ENCODE measurements around the gene COL15A1. TPM values are rescaled to one million over a fixed set of nuclear protein-coding genes. Genes with fewer than 3 reads are reported as not detected.

Gene COL15A1
- total RNA-seq, 1 experiment from 2014 or later = 0.22 TPM

DNA sequence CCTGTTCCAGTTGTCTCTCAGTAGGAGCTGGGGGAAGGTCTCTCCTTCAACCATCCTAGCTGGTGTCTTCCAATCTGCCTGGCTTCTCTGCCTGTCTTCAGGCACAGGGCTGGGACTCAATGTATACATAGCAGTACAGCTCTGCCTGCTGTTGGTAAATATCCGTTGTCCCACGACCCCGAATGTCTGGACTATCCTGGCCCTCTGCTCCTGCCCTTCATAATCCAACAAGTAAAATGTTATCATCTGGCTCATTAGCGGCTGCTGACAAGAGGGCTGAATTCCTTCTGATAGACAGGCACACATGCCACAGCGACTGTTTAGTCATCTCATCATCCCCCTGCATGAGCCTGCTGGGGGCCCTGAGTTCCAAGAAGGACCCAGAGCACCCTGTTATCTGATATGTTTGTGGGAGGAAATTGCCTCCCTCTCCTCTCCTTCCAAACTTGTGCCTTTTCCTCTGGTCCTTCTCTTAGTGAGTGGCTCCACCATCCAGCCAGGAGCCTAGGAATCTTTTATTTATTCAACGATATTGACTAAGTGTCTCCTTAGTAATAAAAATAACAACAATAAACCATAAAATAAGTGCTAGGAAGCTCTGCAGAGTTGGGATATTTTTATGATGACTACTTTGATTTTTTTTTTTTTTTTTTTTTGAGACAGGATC lies 131.7 kb downstream of the COL15A1 start (continued):
- TF ChIP-seq, protein P1, sequence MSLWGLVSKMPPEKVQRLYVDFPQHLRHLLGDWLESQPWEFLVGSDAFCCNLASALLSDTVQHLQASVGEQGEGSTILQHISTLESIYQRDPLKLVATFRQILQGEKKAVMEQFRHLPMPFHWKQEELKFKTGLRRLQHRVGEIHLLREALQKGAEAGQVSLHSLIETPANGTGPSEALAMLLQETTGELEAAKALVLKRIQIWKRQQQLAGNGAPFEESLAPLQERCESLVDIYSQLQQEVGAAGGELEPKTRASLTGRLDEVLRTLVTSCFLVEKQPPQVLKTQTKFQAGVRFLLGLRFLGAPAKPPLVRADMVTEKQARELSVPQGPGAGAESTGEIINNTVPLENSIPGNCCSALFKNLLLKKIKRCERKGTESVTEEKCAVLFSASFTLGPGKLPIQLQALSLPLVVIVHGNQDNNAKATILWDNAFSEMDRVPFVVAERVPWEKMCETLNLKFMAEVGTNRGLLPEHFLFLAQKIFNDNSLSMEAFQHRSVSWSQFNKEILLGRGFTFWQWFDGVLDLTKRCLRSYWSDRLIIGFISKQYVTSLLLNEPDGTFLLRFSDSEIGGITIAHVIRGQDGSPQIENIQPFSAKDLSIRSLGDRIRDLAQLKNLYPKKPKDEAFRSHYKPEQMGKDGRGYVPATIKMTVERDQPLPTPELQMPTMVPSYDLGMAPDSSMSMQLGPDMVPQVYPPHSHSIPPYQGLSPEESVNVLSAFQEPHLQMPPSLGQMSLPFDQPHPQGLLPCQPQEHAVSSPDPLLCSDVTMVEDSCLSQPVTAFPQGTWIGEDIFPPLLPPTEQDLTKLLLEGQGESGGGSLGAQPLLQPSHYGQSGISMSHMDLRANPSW (CRISPR knock-in tag; conservative IDR thresholded peaks at IDR 0.05; ENCODE audit: low read depth) = no peak
- TF ChIP-seq, protein P2, sequence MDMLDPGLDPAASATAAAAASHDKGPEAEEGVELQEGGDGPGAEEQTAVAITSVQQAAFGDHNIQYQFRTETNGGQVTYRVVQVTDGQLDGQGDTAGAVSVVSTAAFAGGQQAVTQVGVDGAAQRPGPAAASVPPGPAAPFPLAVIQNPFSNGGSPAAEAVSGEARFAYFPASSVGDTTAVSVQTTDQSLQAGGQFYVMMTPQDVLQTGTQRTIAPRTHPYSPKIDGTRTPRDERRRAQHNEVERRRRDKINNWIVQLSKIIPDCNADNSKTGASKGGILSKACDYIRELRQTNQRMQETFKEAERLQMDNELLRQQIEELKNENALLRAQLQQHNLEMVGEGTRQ (CRISPR knock-in tag; IDR thresholded peaks at IDR 0.05) = no peak
- TF ChIP-seq, protein P3, sequence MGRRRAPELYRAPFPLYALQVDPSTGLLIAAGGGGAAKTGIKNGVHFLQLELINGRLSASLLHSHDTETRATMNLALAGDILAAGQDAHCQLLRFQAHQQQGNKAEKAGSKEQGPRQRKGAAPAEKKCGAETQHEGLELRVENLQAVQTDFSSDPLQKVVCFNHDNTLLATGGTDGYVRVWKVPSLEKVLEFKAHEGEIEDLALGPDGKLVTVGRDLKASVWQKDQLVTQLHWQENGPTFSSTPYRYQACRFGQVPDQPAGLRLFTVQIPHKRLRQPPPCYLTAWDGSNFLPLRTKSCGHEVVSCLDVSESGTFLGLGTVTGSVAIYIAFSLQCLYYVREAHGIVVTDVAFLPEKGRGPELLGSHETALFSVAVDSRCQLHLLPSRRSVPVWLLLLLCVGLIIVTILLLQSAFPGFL (CRISPR knock-in tag; IDR thresholded peaks at IDR 0.05; ENCODE audit: borderline replicate concordance) = no peak
- TF ChIP-seq ZNF219 (CRISPR knock-in tag; IDR thresholded peaks at IDR 0.05; ENCODE audit: borderline replicate concordance) = no peak
- TF ChIP-seq, protein P4, sequence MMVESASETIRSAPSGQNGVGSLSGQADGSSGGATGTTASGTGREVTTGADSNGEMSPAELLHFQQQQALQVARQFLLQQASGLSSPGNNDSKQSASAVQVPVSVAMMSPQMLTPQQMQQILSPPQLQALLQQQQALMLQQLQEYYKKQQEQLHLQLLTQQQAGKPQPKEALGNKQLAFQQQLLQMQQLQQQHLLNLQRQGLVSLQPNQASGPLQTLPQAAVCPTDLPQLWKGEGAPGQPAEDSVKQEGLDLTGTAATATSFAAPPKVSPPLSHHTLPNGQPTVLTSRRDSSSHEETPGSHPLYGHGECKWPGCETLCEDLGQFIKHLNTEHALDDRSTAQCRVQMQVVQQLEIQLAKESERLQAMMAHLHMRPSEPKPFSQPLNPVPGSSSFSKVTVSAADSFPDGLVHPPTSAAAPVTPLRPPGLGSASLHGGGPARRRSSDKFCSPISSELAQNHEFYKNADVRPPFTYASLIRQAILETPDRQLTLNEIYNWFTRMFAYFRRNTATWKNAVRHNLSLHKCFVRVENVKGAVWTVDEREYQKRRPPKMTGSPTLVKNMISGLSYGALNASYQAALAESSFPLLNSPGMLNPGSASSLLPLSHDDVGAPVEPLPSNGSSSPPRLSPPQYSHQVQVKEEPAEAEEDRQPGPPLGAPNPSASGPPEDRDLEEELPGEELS (CRISPR knock-in tag; IDR thresholded peaks at IDR 0.05) = no peak

DNA sequence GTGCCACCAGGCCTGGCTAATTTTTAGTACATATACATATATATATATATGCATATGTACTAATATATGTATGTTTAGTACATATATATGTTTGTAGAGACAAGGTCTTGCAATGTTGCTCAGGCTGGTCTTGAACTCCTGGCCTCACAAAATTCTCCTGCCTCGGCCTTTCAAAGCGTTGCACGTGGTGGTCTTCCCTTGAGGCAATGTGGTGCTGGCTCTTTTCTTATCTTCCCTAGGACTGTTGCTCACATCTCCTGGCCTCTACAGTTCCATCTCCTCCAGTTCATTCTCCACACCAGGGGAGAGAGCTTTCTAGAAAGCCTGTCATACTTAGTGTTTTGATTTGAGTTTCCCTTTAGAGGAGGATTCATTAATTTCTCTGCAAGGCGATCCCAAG lies 132.3 kb downstream of the COL15A1 start:
- ChIA-PET CTCF (no interaction called here), POLR2A (no interaction called here)
- no peak overlapping the region for H3K4me3 Mint-ChIP-seq
- no peaks in the 10 kb centered on the region for H3K27me3 Mint-ChIP-seq (ENCODE audit: low read depth)
- DNase-seq (ENCODE audit: low spot score) (no peak), ATAC-seq (no peak)
- H3K36me3 Mint-ChIP-seq = no peaks in the 10 kb centered on the region
- TF ChIP-seq, protein P5, sequence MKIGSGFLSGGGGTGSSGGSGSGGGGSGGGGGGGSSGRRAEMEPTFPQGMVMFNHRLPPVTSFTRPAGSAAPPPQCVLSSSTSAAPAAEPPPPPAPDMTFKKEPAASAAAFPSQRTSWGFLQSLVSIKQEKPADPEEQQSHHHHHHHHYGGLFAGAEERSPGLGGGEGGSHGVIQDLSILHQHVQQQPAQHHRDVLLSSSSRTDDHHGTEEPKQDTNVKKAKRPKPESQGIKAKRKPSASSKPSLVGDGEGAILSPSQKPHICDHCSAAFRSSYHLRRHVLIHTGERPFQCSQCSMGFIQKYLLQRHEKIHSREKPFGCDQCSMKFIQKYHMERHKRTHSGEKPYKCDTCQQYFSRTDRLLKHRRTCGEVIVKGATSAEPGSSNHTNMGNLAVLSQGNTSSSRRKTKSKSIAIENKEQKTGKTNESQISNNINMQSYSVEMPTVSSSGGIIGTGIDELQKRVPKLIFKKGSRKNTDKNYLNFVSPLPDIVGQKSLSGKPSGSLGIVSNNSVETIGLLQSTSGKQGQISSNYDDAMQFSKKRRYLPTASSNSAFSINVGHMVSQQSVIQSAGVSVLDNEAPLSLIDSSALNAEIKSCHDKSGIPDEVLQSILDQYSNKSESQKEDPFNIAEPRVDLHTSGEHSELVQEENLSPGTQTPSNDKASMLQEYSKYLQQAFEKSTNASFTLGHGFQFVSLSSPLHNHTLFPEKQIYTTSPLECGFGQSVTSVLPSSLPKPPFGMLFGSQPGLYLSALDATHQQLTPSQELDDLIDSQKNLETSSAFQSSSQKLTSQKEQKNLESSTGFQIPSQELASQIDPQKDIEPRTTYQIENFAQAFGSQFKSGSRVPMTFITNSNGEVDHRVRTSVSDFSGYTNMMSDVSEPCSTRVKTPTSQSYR (CRISPR knock-in tag; IDR thresholded peaks at IDR 0.05) = no peak
- TF ChIP-seq ESRRA (CRISPR knock-in tag; IDR thresholded peaks at IDR 0.05; ENCODE audit: borderline replicate concordance) (no peak), OVOL2 (CRISPR knock-in tag; IDR thresholded peaks at IDR 0.05; ENCODE audit: borderline replicate concordance) (no peak), ZNF232 (CRISPR knock-in tag; IDR thresholded peaks at IDR 0.05) (no peak), JAZF1 (CRISPR knock-in tag; IDR thresholded peaks at IDR 0.05) (no peak), SP1 (CRISPR knock-in tag; conservative IDR thresholded peaks at IDR 0.05) (no peak)
- TF ChIP-seq, protein P6, sequence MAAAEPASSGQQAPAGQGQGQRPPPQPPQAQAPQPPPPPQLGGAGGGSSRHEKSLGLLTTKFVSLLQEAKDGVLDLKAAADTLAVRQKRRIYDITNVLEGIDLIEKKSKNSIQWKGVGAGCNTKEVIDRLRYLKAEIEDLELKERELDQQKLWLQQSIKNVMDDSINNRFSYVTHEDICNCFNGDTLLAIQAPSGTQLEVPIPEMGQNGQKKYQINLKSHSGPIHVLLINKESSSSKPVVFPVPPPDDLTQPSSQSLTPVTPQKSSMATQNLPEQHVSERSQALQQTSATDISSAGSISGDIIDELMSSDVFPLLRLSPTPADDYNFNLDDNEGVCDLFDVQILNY (CRISPR knock-in tag; IDR thresholded peaks at IDR 0.05) = no peak
- no peak overlapping the region for H3K27ac Mint-ChIP-seq
- peaks cover 12% of the 10 kb centered on the region for H3K9me3 Mint-ChIP-seq
- H3K4me1 Mint-ChIP-seq = peaks cover 6% of the 10 kb centered on the region; the same call in 1 of the 2 replicates

All from WTC11 (cell line).